Mesenchymal stem cell (in vitro differentiated cells and primary cell): ENCODE measurements around the gene LAMB3.

Source experiments
- DNase-seq: peaks from one replicate; pipeline ENCODE4 v3.0.0-alpha.2; 2013
- H2AFZ ChIP-seq: one replicate; pipeline ENCODE4 v1.6.1; 2013; ENCODE audit warnings: low read depth, mild to moderate bottlenecking, control low read depth, inconsistent platforms, low read length, moderate library complexity
- H2AK5ac ChIP-seq: 2 replicates; pipeline ENCODE4 v1.6.1; 2013; ENCODE audit warnings: low read length, moderate library complexity, mild to moderate bottlenecking, inconsistent platforms; ENCODE audit not compliant: severe bottlenecking
- H2BK120ac ChIP-seq: one replicate; pipeline ENCODE4 v1.6.1; 2013; ENCODE audit warnings: low read depth, mild to moderate bottlenecking, inconsistent platforms, low read length, moderate library complexity
- H2BK12ac ChIP-seq, 2 experiments: one replicate each; pipeline ENCODE4 v1.6.1; 2013; ENCODE audit warnings: inconsistent platforms in 2 of 2, low read length in 2 of 2, mild to moderate bottlenecking in 2 of 2, moderate library complexity in 2 of 2, control low read depth in 1 of 2
- H2BK15ac ChIP-seq: one replicate; pipeline ENCODE4 v1.6.1; 2013; ENCODE audit warnings: mild to moderate bottlenecking, low read depth, inconsistent platforms; ENCODE audit not compliant: poor library complexity, severe bottlenecking
- H2BK5ac ChIP-seq: 2 replicates; pipeline ENCODE4 v1.6.1; 2013; ENCODE audit warnings: low read depth, mild to moderate bottlenecking, low read length, control low read depth, inconsistent platforms; ENCODE audit not compliant: poor library complexity, severe bottlenecking
- H3K14ac ChIP-seq, 2 experiments: one replicate each; pipeline ENCODE4 v1.6.1; 2013; ENCODE audit warnings: inconsistent platforms in 2 of 2, low read length in 2 of 2, control low read depth in 1 of 2, mild to moderate bottlenecking in 1 of 2, moderate library complexity in 1 of 2
- H3K18ac ChIP-seq, 2 experiments: one replicate each; pipeline ENCODE4 v1.6.1; 2013; ENCODE audit warnings: inconsistent platforms in 2 of 2, low read length in 2 of 2, control low read depth in 1 of 2, low read depth in 1 of 2, mild to moderate bottlenecking in 1 of 2
- H3K23ac ChIP-seq, 2 experiments: one replicate each; pipeline ENCODE4 v1.6.1; 2013; ENCODE audit warnings: inconsistent platforms in 2 of 2, low read length in 2 of 2, mild to moderate bottlenecking in 2 of 2, moderate library complexity in 2 of 2, control low read depth in 1 of 2
- H3K27ac ChIP-seq: 2 replicates; pipeline ENCODE4 v1.5.1; 2013; ENCODE audit warnings: mild to moderate bottlenecking, moderate library complexity, low read length, control low read depth, inconsistent platforms; ENCODE audit not compliant: poor library complexity, severe bottlenecking
- H3K27me3 ChIP-seq, 2 experiments: 2 replicates each; pipeline versions ENCODE4 v1.6.1 to v1.7.0; 2013; ENCODE audit warnings: low read length in 2 of 2, mild to moderate bottlenecking in 2 of 2, moderate library complexity in 2 of 2, control low read depth in 1 of 2, inconsistent platforms in 1 of 2; ENCODE audit not compliant: control insufficient read depth in 1 of 2, insufficient read depth in 1 of 2
- H3K36me3 ChIP-seq, 2 experiments: 2 replicates each; pipeline versions ENCODE4 v1.6.1 to v1.7.0; 2013; ENCODE audit warnings: low read length in 2 of 2, control low read depth in 1 of 2, inconsistent platforms in 1 of 2, low read depth in 1 of 2, mild to moderate bottlenecking in 1 of 2; ENCODE audit not compliant: insufficient read depth in 2 of 2, control insufficient read depth in 1 of 2
- H3K4ac ChIP-seq, 2 experiments: one replicate each; pipeline ENCODE4 v1.6.1; 2013; ENCODE audit warnings: inconsistent platforms in 2 of 2, low read length in 2 of 2, mild to moderate bottlenecking in 2 of 2, moderate library complexity in 2 of 2, control low read depth in 1 of 2, low read depth in 1 of 2
- H3K4me1 ChIP-seq: 2 replicates; pipeline ENCODE4 v1.6.1; 2013; ENCODE audit warnings: low read depth, low read length, control low read depth; ENCODE audit not compliant: control insufficient read depth, insufficient read depth
- H3K4me2 ChIP-seq: 2 replicates; pipeline ENCODE4 v1.6.1; 2013; ENCODE audit warnings: low read length, mild to moderate bottlenecking, inconsistent platforms; ENCODE audit not compliant: poor library complexity, severe bottlenecking
- H3K4me3 ChIP-seq, 2 experiments: 2 replicates each; pipeline versions ENCODE4 v1.5.1 to v1.7.0; 2013; ENCODE audit warnings: low read length in 2 of 2, mild to moderate bottlenecking in 2 of 2, control low read depth in 1 of 2, low read depth in 1 of 2; ENCODE audit not compliant: insufficient read depth in 1 of 2
- H3K79me1 ChIP-seq: replicated peaks from 2 replicates; pipeline ENCODE4 v1.6.1; 2013; ENCODE audit warnings: mild to moderate bottlenecking, control low read depth, low read length, inconsistent platforms; ENCODE audit not compliant: poor library complexity, severe bottlenecking
- H3K9ac ChIP-seq: 2 replicates; pipeline ENCODE4 v1.7.0; 2013; ENCODE audit warnings: mild to moderate bottlenecking, low read length, moderate library complexity
- H3K9me3 ChIP-seq: 2 replicates; pipeline ENCODE4 v1.7.0; 2013; ENCODE audit warnings: mild to moderate bottlenecking, low read length; ENCODE audit not compliant: control insufficient read depth
- H4K8ac ChIP-seq: one replicate; pipeline ENCODE4 v1.6.1; 2013; ENCODE audit warnings: inconsistent platforms, mild to moderate bottlenecking, low read length, moderate library complexity
- H4K91ac ChIP-seq: one replicate; pipeline ENCODE4 v1.6.1; 2013; ENCODE audit warnings: mild to moderate bottlenecking, low read length, inconsistent platforms
- WGBS: methylation state at CpG from one replicate; pipeline ENCODE4 v1.1.7; 2013; ENCODE audit warnings: mixed read lengths; 5-methylcytosine and 5-hydroxymethylcytosine counted together

Gene LAMB3

DNA sequence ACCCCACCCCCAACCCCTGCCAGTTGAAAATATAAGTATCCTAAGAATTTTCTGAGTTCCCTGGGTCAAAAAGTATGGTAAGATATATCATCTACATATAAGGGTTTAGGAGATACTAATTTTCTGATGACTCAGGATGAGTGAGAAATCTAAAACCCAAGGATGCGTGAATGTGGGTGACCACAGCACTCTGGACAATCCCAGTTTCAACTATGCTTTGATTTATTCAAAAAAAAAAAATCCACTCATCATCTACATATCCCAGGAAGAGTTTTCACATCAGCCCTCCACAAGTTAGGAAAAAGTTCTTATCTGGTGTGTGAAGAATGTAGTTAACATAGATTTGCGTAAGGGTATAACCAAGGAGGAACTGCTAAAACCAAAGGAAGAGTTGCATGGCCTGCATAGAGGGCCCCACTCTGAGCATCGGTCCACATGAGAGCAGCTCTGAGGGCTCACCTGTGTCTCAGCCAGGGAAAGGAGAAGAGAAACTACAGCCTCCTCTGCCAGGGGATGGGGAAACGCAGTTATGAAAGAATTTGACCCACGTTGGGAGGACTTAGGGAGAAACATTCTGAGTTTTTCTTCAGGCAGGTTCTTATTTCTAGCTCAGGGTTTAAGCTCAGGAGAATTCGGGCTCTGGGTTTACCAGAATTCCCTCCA lies 18.8 kb downstream of the LAMB3 start:
- WGBS = 92% methylated on average over 6 of the region's 6 CpGs

DNA sequence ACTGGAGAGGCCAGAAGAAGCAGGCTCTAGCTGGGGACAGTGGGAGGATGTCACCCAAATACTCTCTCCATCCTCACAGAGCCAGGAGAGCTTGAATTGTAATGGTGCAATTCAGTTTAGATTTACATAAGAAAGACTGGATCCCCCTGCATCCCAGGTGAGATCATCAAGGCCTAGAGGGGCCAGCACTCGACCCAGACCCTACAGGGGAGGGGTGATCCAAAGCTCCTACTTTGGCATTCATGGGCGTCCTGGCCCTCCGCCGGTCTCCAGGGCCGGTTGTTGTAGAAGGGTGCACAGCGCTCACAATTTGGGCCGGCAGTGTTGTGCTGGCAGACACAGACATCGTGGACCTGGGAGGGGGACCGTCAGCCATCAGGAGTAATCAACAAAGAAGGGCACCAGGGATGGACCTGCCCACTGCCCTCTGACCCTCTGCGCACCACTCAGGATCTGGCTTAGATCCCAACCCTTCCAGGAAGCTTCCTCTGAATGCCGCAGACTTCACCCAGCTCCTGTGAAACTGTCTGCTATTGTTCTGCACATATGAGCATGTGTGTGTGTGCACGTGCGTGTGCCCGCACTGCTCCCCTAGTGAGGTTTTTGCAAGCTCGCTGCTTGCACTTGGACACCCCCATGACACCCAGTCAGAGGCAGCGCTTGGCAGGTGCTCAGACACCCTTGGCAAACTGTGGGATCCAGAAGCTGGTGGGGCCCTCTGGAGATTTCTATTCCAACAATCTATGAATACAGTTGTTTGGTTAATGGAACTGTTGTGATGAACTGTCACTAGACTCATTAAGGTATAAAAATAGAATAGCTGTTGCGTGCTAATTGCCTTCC lies 21.6 kb downstream of the LAMB3 start:
- H2BK15ac ChIP-seq = no peak overlapping the region
- H3K27ac ChIP-seq = no peak overlapping the region
- H3K9me3 ChIP-seq = no peaks in the 10 kb centered on the region
- H2AK5ac ChIP-seq = no peak overlapping the region
- no peak overlapping the region for H3K23ac ChIP-seq
- H2BK120ac ChIP-seq = no peak overlapping the region
- H3K18ac ChIP-seq = no peak overlapping the region
- 79% methylated on average over 17 of the region's 17 CpGs for WGBS
- H3K14ac ChIP-seq = no peak overlapping the region
- H3K4me2 ChIP-seq = no peak overlapping the region
- H3K4ac ChIP-seq = no peak overlapping the region
- H3K36me3 ChIP-seq = peaks cover 0 to 3% of the 10 kb centered on the region in 2 experiments
- DNase-seq = no peak
- H3K9ac ChIP-seq = no peak overlapping the region
- no peak overlapping the region for H2BK5ac ChIP-seq
- H2AFZ ChIP-seq = no peak overlapping the region
- H2BK12ac ChIP-seq = no peak overlapping the region
- peaks cover 23% of the 10 kb centered on the region for H3K4me1 ChIP-seq
- H3K79me1 ChIP-seq = no peaks in the 10 kb centered on the region
- H4K8ac ChIP-seq = no peak overlapping the region
- peak overlapping the region; percentile 1 for H4K91ac ChIP-seq
- no peak overlapping the region for H3K4me3 ChIP-seq
- no peaks in the 10 kb centered on the region for H3K27me3 ChIP-seq

More for the DNA sequence above, 18.8 kb downstream of the LAMB3 start:
- Histone ChIP-seq H3K79me1 (no peaks in the 10 kb centered on the region), H3K23ac (no peak overlapping the region), H2BK12ac (no peak overlapping the region), H2AK5ac (no peak overlapping the region), H3K27me3 (no peaks in the 10 kb centered on the region), H3K18ac (no peak overlapping the region), H2BK120ac (no peak overlapping the region), H3K4ac (no peak overlapping the region), H3K36me3 (peaks cover 0 to 3% of the 10 kb centered on the region in 2 experiments), H3K9me3 (no peaks in the 10 kb centered on the region), H3K9ac (no peak overlapping the region), H2BK15ac (no peak overlapping the region), H4K91ac (no peak overlapping the region), H3K4me1 (peaks cover 5% of the 10 kb centered on the region), H2AFZ (no peak overlapping the region), H3K4me2 (no peak overlapping the region), H4K8ac (no peak overlapping the region), H3K14ac (no peak overlapping the region), H2BK5ac (no peak overlapping the region), H3K27ac (no peak overlapping the region), H3K4me3 (no peak overlapping the region)
- no peak for DNase-seq

DNA sequence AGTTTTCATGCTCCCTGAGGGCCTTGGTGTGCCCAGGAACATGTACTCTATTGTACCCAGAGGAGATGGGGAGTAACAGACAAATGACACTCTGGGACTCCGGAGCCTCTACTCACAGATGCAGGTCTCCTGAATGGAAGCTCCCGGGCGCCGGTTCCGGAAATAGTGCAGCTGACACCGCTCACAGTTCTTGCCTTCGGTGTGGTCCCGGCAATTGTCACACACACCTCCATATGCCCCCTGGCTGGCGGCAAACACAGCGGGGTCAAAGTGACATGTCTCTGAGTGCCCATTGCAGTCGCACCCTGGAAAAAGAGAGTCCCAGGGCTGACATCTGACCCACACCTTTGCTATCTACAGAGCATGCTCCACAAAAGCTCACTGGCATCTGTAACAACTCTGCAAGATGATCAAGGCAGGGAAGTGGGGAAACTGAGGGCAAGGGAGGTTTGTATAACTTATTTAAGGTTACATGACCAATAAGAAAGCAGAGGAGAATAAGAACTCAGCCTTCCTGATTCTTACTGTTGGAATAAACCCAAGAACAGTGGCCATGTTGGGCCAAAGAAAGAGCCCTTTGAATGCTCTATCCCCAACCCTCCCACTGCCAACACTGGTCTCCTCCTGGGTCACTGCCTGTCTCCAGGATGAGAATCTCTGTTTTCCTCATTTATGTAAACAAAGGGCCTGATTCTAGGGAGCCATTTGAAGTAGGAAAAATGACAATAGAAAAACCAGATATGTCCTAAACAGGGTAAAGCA lies 22.4 kb downstream of the LAMB3 start:
- Histone ChIP-seq H3K27me3 (no peaks in the 10 kb centered on the region), H3K27ac (no peak overlapping the region), H3K4ac (peak overlapping the region in 1 of 2 experiments; percentile 30), H3K23ac (no peak overlapping the region), H3K79me1 (no peaks in the 10 kb centered on the region), H2BK120ac (no peak overlapping the region), H3K14ac (no peak overlapping the region), H3K9ac (no peak overlapping the region), H3K18ac (peak overlapping the region in 1 of 2 experiments; percentile 52), H2BK12ac (no peak overlapping the region), H3K4me2 (no peak overlapping the region), H4K8ac (no peak overlapping the region), H3K4me3 (no peak overlapping the region), H3K36me3 (peaks cover 0 to 3% of the 10 kb centered on the region in 2 experiments), H2BK5ac (no peak overlapping the region), H2BK15ac (no peak overlapping the region), H2AK5ac (no peak overlapping the region), H2AFZ (no peak overlapping the region), H3K9me3 (no peaks in the 10 kb centered on the region), H4K91ac (no peak overlapping the region), H3K4me1 (peaks cover 30% of the 10 kb centered on the region)
- DNase-seq = no peak
- 97% methylated on average over 11 of the region's 11 CpGs for WGBS
